Coronary artery (tissue), 2 donors: ENCODE measurements around the gene XIRP2.

ENCODE experiments used
- DNase-seq: peaks from one replicate; pipeline ENCODE4 v3.0.0-alpha.2; 2017; ENCODE audit warnings: low spot score
- H3K27ac ChIP-seq, 2 donors: fragments of 200-600 bp; sonication (generic); one replicate each; pipeline ENCODE4 v1.5.1; 2016 to 2019
- H3K4me3 ChIP-seq: fragments of 200-600 bp; sonication (generic); 2 replicates; pipeline ENCODE4 v1.5.1; 2016; ENCODE audit warnings: mild to moderate bottlenecking, moderate library complexity
- TF ChIP-seq, protein P1 (sequence below): fragments of 200-600 bp; sonication (generic); IDR thresholded peaks from one replicate; pipeline ENCODE4 v1.5.1; 2019; ENCODE audit warnings: antibody characterized with exemption

Gene XIRP2

DNA sequence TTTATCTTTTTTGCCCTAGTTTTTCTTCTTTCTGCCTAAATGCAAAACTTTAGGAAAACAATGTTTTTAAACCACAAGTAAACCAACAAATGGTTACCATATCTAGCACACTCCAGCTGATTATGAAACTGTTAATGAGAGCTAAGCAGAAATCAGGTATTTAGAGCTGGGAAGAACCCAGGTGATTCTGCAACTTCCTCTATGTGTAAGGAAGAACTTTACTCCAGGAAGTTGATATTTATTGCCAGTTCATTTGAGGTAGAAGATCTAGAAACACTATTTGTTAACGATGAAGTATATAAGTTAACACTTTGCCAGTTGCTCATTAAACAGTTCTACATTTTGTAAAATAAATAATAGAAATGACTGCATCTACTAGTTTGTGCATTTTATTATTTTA is 409.7 kb downstream of the XIRP2 start:
- TF ChIP-seq, protein P1, sequence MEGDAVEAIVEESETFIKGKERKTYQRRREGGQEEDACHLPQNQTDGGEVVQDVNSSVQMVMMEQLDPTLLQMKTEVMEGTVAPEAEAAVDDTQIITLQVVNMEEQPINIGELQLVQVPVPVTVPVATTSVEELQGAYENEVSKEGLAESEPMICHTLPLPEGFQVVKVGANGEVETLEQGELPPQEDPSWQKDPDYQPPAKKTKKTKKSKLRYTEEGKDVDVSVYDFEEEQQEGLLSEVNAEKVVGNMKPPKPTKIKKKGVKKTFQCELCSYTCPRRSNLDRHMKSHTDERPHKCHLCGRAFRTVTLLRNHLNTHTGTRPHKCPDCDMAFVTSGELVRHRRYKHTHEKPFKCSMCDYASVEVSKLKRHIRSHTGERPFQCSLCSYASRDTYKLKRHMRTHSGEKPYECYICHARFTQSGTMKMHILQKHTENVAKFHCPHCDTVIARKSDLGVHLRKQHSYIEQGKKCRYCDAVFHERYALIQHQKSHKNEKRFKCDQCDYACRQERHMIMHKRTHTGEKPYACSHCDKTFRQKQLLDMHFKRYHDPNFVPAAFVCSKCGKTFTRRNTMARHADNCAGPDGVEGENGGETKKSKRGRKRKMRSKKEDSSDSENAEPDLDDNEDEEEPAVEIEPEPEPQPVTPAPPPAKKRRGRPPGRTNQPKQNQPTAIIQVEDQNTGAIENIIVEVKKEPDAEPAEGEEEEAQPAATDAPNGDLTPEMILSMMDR, result no peak
- no peak for DNase-seq
- H3K27ac ChIP-seq, result no peak overlapping the region
- no peak overlapping the region for H3K4me3 ChIP-seq
